IMR-90 (cell line): ENCODE results near the gene FOXL3.

Source experiments
- BHLHE40 ChIP-seq: fragments of 150-350 bp; IDR thresholded peaks from 2 replicates; pipeline ENCODE4 v1.6.1; 2016; ENCODE audit warnings: mild to moderate bottlenecking, low read depth, low read length
- CEBPB ChIP-seq: IDR thresholded peaks from 2 replicates; pipeline ENCODE4 v1.6.1; 2012; ENCODE audit warnings: low read depth, low read length, improper control_type of control experiment
- MAFK ChIP-seq: IDR thresholded peaks from 2 replicates; pipeline ENCODE4 v1.6.1; 2012; ENCODE audit warnings: low read depth, low read length, improper control_type of control experiment
- MAZ ChIP-seq: IDR thresholded peaks from 2 replicates; pipeline ENCODE4 v1.6.1; 2012; ENCODE audit warnings: low read depth, mild to moderate bottlenecking, low read length, improper control_type of control experiment, moderate library complexity, borderline replicate concordance
- MXI1 ChIP-seq: IDR thresholded peaks from 2 replicates; pipeline ENCODE4 v1.6.1; 2012; ENCODE audit warnings: low read depth, mild to moderate bottlenecking, low read length, moderate library complexity, borderline replicate concordance
- NFE2L2 ChIP-seq: fragments of 150-350 bp; IDR thresholded peaks from 2 replicates; pipeline ENCODE4 v1.6.1; 2016; ENCODE audit warnings: low read depth, mild to moderate bottlenecking, low read length
- POLR2A ChIP-seq: IDR thresholded peaks from 2 replicates; pipeline ENCODE4 v1.6.1; 2012; ENCODE audit warnings: mild to moderate bottlenecking, low read depth, low read length
- RAD21 ChIP-seq: IDR thresholded peaks from 2 replicates; pipeline ENCODE4 v1.6.1; 2012; ENCODE audit warnings: low read length, improper control_type of control experiment
- RCOR1 ChIP-seq: IDR thresholded peaks from 2 replicates; pipeline ENCODE4 v1.6.1; 2012; ENCODE audit warnings: mild to moderate bottlenecking, low read length, improper control_type of control experiment; ENCODE audit not compliant: insufficient replicate concordance
- RFX5 ChIP-seq: IDR thresholded peaks from 2 replicates; pipeline ENCODE4 v1.8.0; 2012; ENCODE audit warnings: low read depth, mild to moderate bottlenecking, low read length, moderate library complexity
- SMC3 ChIP-seq: fragments of 150-350 bp; IDR thresholded peaks from 2 replicates; pipeline ENCODE4 v1.6.1; 2016; ENCODE audit warnings: low read depth, mild to moderate bottlenecking, antibody characterized with exemption, low read length, moderate library complexity
- USF2 ChIP-seq: fragments of 150-350 bp; IDR thresholded peaks from 2 replicates; pipeline ENCODE4 v1.6.1; 2017; ENCODE audit warnings: mild to moderate bottlenecking, antibody characterized with exemption, low read length, low read depth
- TF ChIP-seq, protein P1 (sequence below): conservative IDR thresholded peaks from 2 replicates; pipeline ENCODE4 v1.5.1; 2012; ENCODE audit warnings: mild to moderate bottlenecking, low read depth, low read length, improper control_type of control experiment
- TF ChIP-seq, protein P2 (sequence below): fragments of 150-350 bp; IDR thresholded peaks from 2 replicates; pipeline ENCODE4 v1.6.1; 2016; ENCODE audit warnings: low read depth, mild to moderate bottlenecking, low read length, moderate library complexity, borderline replicate concordance

DNA sequence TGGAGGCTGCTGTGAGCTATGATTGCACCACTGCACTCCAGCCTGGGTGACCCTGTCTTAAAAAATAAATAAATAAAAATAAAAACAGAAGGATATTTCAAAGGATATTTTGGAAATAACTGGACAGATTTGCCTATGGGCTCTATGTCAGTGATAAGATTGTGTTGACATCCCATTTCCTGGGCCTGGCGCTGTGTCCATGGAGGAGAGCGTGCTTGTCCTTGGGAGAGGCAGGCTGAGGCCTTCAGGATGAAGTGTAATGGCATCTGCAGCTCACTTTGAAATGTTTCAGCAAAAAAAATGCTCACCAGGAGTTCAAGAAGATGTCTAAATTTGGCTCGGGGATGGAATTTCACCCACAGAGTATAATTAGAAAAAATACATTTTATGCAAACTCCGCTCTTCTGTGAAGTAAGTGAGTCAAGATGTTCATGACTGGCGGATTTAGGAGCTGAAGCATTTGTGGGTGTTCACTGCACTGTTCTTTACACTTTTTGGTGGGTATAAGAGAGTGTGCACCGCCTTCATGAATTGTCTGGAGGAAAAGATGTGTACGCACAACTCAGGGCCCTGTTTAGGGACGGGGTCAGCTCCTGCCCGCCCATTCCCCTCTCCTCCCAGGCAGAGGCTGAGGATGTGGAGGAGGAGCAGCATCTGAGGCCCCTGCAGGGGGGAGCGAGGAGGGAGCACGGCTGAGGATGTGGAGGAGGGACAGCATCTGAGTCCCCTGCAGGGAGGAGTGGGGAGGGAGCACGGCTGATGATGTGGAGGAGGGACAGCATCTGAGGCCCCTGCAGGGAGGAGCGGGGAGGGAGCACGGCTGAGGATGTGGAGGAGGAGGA, 18.5 kb upstream of the FOXL3 start:
- TF ChIP-seq, protein P1, sequence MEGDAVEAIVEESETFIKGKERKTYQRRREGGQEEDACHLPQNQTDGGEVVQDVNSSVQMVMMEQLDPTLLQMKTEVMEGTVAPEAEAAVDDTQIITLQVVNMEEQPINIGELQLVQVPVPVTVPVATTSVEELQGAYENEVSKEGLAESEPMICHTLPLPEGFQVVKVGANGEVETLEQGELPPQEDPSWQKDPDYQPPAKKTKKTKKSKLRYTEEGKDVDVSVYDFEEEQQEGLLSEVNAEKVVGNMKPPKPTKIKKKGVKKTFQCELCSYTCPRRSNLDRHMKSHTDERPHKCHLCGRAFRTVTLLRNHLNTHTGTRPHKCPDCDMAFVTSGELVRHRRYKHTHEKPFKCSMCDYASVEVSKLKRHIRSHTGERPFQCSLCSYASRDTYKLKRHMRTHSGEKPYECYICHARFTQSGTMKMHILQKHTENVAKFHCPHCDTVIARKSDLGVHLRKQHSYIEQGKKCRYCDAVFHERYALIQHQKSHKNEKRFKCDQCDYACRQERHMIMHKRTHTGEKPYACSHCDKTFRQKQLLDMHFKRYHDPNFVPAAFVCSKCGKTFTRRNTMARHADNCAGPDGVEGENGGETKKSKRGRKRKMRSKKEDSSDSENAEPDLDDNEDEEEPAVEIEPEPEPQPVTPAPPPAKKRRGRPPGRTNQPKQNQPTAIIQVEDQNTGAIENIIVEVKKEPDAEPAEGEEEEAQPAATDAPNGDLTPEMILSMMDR: no peak
- TF ChIP-seq MAZ (no peak), RCOR1 (no peak), RAD21 (no peak), USF2 (no peak), POLR2A (no peak), MAFK (no peak), NFE2L2 (no peak), CEBPB (no peak), MXI1 (no peak), RFX5 (no peak), BHLHE40 (no peak), SMC3 (no peak)
- TF ChIP-seq, protein P2, sequence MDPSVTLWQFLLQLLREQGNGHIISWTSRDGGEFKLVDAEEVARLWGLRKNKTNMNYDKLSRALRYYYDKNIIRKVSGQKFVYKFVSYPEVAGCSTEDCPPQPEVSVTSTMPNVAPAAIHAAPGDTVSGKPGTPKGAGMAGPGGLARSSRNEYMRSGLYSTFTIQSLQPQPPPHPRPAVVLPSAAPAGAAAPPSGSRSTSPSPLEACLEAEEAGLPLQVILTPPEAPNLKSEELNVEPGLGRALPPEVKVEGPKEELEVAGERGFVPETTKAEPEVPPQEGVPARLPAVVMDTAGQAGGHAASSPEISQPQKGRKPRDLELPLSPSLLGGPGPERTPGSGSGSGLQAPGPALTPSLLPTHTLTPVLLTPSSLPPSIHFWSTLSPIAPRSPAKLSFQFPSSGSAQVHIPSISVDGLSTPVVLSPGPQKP: no peak
